HG02623 (cell line): ENCODE measurements around the gene VPS36.
"Not testable (repeated sequence)": the region's sequence is repeated elsewhere in the genome, so short reads cannot be mapped to it uniquely, and the experiment has no call there.

Experiments
- ATAC-seq: cut with Tn5 transposase; IDR thresholded peaks from one replicate; pipeline ENCODE4 v1.9.1; 2021; ENCODE audit warnings: moderate library complexity; ENCODE audit not compliant: unreplicated experiment

The VPS36 gene

DNA sequence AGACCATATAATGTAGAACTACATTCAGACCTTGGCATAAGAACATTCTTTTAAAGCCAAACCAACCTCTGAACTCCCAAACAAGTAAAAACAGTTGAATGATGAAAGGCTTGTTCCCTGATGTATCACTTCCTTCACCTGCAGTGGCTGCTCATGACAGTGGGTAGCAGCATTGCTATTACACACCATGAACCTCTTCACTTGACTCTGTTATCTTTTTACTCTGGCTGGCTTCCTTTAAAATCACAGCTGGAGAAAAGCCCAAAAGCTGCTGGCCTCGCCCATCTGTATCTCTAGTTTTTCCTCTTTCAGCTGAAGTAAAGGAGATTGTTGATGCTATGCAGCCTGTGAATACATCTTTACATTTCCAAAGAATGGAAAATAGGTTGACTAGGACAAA is 67.1 kb downstream of the VPS36 start:
- no peak for ATAC-seq

DNA sequence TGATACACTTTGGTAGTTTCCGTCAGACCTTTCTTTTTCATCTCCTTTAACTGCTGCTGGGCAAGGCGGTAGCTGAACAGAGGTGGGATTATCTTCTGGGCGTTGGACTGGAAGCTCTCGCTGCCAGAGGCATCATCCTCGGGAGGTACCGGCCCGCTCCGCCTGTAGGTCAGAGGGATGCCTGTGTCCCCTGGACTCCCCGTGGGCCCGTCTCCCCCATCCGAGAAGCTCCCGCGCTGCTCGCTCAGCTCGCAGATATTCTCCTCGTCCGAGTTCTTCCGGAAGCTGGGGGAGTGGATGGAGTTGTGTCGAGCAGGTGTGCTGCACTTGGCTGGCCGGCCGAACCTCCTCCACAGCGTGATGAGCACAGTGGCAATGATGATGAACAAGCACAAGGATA is 72.1 kb downstream of the VPS36 start:
- ATAC-seq = no peak

DNA sequence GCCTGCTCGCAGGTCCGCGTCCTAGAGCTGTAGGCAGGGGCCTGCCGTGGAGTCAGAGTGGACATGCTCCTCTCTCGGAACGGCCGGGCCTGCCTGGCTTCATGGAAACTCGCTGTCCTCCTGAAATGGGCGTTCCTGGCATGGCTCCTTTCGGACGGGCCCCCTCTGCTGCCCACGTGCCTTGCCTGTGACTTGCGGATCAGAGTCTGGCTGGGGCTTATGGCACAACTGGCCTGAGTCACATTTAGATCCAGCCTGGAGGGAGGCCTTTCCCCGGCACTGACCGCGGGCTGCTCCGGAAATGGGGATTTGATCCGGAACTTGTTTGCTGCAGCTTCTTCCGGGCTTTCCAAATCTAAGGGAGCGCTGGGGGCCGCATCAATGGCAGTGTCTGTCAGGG is 72.5 kb downstream of the VPS36 start:
- no peak for ATAC-seq

DNA sequence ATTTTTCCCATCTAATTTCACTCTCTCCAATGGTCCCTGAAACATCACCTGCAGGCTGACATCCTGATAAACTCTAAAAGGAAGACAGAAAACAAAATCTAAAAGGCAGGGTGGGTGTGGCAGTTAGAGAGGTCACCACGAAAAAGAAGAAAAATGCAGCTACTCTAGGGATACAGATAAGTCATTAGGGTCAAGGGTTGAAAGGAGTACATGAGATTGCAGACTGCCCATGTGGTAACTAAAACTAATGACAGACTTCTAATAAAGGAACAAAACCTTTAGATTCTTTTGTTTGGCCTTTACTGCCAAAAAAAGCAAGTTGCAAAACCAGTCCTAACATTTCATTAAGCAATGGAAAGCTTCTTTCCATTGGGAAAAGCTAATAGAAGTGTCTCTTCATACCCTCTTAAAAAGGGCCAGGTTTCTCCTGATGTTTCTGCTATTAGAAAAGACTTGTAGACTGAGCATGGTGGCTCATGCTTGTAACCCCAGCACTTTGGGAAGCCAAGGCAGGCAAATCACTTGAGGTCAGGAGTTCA is 75.5 kb downstream of the VPS36 start:
- no peak for ATAC-seq

DNA sequence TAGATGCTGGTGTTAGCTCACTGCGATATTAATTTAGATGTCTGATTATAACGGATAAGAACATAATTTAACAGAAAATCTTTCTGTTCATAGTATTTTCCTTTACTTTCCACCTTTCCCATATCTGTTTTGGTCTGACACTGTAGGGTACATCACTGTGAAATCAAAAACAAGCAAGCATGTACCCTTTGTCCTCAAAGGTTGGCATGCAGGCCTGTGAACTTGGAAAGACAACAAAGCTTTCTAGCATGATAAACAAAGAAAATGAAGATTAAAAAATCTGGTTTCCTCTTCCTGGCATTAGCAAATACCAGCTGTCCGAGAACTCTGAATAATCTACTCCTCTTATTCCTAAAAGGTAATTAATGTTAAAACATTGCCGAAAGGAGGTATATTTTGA is 76.0 kb downstream of the VPS36 start:
- ATAC-seq = no peak

DNA sequence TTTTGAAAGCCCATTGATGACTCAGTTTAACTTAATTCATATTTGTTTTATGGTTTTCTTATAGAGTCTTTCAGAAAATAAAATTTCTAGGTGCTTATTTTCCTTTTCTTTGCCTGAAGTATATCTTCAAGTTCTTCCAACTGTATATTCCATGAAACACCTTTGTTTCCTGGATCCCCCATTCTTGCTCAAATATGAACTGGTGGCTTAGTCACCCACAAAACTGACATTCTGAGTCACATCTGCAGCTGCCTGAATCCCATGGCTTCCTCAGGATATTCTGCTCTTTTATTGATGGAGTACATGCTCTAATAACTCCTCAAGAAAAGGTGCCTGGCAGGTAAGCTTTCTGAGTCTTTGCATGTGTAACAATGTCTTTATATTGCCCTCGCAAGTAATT is 77.2 kb downstream of the VPS36 start:
- ATAC-seq = not testable (repeated sequence)

DNA sequence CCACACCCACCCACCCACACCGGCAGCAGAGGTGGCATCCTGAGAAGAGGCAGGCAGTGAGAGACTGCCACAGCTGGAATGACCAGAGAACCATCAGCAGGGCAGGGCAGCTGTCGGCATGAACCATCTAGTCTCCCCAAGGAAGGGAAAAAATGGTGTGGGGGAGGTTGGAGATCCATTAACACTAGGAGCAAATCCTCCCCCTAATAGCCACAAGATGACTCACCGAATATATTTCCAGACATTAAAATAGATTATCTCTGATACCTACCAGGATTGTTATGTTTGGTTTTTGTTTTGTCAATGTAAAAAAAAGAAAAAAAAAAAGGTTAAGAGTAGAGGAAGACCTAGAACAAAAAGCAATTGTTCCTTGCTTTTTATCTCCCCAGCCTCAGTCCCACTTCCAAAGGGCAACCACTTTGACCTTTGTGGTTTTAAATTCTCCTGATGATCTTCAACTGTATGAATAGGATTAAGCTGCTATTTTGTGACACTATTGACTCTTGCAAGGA is 78.6 kb downstream of the VPS36 start:
- ATAC-seq = no peak

DNA sequence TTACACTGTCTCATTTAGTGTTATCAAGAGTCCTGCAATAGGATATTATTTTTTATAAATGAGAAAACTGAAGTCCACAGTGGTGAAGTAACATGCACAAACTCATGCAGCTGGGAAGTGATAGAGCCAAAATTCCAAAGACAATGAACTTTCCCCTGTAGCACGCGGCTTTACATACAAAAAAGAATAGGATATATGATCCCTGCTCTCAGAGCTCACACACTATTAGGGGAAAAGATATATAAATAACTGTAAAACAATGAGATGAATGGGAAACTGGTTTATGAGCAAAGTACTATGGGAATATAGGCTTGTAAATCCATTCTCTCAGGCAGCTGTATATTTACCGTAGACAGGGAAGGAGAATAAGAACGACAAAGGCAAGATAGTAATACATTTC is 84.1 kb downstream of the VPS36 start:
- no peak for ATAC-seq
